ENCODE measurements around the gene ANO7.

GRCh38 chr2:241225545-241225944 lies 37.1 kb downstream of the ANO7 start:
- TF ChIP-seq POLR2A (IDR thresholded peaks at IDR 0.05) (no peak), CTCF (IDR thresholded peaks at IDR 0.05) (no peak), POLR2AphosphoS5 (IDR thresholded peaks at IDR 0.05) (no peak)

Measured in sigmoid colon (tissue), 4 donors.